Measurements from ENCODE around the gene FXYD3.
"Not testable (repeated sequence)": the region's sequence is repeated elsewhere in the genome, so short reads cannot be mapped to it uniquely, and the experiment has no call there.

Gene FXYD3

GRCh38 chr19:35143231-35143715, 27.6 kb downstream of the FXYD3 start, which contains the start of gene FXYD7:
FXYD7 (plus strand) TSS chr19:35143255; CDS start chr19:35143334, 79 bp downstream.
- DNase-seq: no peak

- DNase-seq: no peak
Measured at GRCh38 chr19:35143818-35144217, 28.2 kb downstream of the FXYD3 start.

GRCh38 chr19:35144259-35144599, 28.6 kb downstream of the FXYD3 start:
- no peak for DNase-seq

DNA sequence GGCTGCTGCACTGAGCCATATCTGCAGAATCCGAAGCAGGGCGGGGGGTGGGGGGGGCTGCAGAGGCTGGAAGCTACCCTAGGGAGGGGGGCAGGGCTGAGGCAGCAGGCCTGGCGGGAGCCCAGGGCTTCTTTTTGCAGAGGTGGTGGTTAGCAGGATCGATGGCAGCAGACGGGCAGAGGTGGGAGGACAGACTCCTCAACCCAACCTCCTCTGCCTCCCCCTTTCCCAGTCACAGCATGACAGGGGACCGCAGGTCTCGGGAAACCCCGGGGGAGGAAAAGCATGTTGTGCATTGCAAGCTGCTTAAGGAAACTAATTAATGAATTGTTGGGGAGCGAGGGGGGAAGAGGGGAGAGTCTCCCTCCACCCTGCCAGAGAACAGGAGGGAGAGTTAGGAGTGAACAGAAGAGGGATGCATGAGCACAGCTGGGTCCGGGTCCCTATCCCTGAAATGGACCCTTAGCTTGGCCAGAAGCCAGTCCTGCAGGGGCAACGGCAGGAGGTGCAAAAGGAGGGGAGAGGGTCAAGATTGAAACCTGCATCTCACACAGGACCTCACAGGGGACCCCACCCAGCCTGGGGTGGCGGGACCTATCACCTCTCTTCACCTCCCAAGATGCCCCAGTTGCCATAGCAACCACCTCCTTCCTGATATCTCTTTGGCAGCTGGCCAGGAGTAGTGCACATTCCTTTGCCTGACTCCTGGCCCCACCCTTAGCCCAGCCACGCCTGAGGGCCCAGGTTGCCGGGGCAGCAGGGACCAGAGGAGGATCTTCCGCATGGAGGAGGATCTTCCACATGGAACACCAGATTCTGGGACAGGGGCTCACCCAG, 29.2 kb downstream of the FXYD3 start:
- peak in 3 of 5 donors; percentile 25 to 27 (median 25) for DNase-seq

- DNase-seq: no peak
Measured at GRCh38 chr19:35146746-35147459, 31.3 kb downstream of the FXYD3 start.

DNA sequence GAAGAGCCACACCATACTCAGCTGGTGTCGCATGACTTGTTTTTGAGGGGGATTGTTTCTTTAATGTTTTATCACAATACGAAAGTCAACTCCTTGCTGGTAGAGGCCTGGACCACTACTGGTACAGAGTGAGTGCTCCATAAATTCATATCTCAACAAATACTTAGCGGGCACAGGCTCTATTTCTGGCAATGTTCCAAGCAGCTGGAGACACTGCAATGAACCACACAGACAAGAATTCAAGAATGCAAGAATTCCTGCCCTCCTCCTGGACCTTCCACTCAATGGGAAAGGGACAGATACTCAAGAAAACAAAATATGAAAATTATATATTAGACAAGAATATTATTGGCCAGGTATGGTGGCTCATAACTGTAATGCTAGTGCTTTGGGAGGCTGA, 33.8 kb downstream of the FXYD3 start:
- no peak for DNase-seq

GRCh38 chr19:35150445-35150844, 34.8 kb downstream of the FXYD3 start:
- DNase-seq: no peak

DNA sequence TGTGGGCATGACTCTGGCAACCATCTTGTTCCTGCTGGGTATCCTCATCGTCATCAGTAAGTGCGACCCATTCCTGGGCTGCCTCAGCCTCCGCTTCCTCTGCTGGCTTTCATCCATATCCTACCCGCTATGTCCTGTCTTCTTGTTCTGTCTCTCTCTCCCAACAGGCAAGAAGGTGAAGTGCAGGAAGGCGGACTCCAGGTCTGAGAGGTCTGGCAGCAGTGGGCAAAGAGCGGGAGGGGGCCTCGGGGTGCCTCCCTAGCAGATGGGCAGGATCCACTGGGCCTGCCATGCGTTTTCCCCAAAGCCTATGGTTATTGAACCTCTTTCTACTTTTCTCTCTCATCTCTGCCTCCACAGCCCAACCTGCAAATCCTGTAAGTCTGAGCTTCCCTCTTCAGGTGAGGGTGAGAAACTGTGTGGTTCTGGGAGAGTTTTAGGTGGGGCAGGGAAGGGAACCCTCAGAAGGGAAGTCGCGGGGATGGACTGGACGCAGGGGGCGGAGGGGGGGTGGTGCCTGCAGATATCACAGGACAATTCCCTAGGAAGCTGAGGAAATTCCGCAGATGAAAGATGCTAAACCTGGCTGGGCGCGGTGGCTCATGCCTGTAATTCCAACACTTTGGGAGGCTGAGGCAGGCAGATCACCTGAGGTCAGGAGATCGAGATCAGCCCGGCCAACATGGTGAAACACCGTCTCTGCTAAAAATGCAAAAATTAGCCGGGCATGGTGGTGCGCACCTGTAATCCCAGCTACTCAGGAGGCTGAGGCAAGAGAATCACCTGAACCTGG, 35.8 kb downstream of the FXYD3 start:
- DNase-seq: no peak

DNA sequence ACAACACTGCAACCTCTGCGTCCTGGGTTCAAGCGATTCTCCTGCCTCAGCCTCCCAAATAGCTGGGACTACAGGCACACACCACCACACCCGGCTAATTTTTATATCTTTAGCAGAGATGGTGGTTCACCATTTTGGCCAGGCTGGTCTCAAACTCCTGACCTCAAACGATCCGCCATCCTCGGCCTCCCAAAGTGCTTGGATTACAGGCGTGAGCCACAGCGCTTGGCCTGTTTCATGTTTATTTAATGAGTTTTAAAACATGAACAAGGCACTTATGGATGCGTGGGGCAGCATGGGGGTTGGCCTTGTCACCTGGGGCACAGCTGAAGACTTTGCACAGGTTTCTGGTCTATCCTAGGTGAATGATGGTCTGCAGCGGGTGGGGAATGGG, 37.5 kb downstream of the FXYD3 start:
- not testable (repeated sequence) for DNase-seq

DNA sequence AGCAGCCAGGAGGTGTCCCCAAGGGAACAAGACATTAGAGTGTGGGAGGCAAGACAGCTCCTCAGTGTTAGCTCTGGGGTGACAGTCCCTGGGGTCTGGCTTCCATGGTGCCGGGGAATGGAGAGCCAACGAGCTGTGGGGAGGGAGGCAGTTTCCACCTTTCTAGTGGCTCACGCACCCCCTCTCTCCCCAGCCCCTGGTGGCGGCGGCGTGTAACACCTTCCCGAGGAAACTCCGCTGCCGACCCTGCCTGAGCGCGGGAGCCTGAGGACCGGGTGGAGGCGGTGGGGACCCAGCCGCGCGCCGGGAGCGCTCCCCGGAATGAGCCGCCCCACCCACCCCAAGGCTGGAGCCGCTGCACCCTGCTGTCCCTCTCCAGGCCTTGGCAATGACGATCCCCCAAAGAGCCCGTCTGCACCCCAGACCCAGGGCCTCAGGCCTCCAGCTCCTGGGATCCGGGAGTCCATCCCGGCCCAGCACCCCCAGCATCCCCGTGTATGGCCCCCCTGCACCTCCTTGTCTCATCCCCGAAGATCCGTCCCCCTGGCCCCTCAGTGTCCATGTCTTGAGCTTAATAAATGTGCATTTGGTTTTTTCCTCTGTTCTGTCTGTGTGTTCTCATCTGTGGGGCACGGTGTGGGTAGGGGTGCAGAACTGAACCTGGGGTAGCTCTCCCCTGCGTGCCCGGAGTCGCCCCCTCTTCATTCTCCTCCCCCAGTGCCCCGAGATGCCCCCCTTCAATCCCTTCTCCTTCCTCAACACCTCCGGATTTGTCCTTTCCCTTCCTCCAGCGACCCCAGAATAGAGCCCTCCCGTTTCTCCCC, 38.3 kb downstream of the FXYD3 start:
- peak; percentile 47 to 74 (median 62) for DNase-seq

DNA sequence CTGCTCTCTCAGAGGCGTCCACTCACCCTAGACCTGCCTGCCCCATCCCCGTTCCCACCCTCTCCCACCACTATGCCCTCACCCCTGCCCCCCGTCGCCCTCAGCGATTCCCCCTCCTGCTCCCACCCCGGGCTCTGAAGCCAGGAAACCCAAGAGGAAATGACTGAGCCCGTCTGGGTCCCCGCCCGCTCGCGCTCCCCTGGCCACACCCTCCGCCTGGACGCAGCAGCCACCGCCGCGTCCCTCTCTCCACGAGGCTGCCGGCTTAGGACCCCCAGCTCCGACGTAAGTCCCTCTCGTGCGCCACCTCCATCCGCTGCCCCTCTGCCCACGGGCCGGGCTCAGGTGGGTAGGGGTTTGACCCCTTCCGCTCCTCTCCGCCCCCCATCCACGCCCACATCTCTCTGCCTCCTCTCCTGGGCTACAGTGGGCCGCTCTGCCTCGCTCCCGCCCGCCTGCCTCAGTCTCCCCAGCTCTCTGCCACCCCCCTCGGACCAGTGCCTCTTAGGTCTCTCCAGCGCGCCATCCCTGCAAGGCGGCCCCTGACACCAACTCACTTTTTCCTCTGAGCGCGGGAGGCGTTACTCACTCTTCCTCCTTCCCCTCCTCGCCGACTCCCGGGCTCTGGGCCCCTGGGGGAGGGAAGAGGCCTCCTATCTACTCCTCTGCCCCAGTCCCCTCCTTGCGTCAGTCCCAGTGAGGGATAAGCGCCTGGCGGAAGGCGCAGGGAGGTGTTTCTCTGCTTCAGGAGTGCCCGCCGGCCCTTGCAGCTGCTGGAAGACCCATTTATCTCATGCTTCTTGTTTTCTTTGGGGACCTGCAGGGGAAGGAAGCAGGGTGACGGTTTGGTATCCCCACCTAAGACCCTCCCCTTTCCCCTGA, 39.1 kb downstream of the FXYD3 start, which contains the start of gene FXYD5:
TSS of gene FXYD5 (plus strand) at position 211 of the 882 bp plus-strand sequence. CDS start 816 bp downstream, outside the sequence.
- DNase-seq: peak; percentile 45 to 67 (median 62)

DNA sequence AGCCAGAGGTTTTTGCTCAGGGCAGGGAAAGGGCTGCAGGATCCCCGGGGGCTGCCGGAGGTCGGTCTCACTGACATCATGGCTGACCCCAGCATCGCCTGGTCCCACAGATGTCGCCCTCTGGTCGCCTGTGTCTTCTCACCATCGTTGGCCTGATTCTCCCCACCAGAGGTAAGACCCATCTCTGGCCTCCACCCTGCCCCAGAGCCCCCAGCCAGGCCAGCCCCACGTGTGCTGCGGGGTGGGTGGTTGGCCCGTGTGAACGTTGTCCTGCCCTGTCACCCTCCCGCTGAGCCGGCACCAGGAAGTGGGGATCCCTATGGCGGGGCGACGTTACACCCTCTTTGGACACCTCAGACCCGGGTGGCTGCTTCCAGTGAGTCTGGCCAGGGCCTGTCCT, 39.8 kb downstream of the FXYD3 start:
- peak in 1 of 5 donors; percentile 31 for DNase-seq

- DNase-seq: no peak
Measured at GRCh38 chr19:35155981-35156672, 40.5 kb downstream of the FXYD3 start.

DNA sequence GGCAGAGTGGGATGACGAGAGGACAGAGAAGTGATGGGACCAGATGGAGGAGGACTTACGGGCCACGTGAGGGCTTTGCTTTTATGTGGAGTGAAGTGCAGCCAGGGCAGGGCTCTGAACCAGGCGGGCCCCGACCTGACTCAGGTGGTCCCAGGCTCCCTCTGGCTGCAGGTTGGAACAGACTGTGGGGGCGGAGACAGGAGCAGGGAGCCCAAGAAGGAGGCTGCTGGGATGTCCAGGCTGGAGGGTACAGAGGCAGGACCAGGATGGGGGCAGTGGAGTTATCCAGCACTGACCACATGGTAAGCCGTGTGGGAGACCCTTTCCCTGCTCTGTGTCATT, 41.0 kb downstream of the FXYD3 start:
- no peak for DNase-seq

DNA sequence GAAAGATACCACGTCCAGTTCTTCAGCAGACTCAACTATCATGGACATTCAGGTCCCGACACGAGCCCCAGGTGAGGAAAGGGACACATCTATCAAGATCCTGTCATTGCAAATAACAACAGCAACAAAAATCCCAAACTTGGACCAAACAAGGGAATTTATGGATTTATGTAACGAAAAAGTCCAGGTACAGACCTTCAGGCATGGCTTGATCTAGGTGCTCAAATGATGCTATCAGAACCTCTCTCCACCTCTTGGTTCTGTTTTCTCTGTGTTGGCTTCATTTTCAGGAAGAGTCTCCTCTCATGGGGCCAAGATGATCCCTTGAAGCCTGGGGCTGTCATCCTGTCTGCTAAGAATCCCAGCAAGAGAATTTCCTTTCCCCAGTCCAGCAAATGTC, 41.8 kb downstream of the FXYD3 start:
- DNase-seq: no peak

DNA sequence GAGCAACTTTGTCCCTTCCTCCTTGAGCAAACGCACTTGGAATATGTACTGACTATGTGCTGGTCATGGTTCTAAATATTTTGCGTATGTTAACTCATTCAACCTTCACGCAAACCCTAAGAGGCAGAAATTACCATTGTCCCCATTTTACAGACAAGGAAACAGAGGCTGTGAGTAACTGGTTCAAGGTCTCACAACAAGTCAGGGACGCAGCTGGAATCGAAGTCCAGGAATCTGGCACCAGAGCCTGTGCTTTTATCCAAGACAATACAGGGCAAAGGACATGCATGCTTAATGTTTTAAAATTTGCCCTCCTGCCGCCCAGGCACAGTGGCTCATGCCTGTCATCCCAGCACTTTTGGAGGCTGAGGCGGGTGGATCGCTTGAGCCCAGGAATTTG, 44.0 kb downstream of the FXYD3 start:
- no peak for DNase-seq

- no peak for DNase-seq
Measured at GRCh38 chr19:35160629-35161433, 45.2 kb downstream of the FXYD3 start.

DNA sequence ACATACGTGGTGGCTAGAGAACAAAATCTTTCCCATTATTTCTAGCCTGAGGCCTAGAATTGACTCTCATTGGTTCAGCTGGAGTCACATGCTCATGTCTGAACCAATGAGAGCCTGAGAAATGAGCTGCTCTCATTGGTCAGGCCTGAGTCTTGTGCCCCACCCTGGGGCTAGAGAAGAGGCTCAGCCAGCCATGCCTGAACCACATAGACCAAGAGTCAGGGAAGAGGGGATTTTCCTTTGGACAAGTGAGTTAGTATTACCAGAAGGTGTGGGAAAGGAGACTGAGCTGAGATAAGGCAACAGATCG, 45.8 kb downstream of the FXYD3 start:
- no peak for DNase-seq

- DNase-seq: no peak
Measured at GRCh38 chr19:35162471-35163326, 47.1 kb downstream of the FXYD3 start.

All from T-helper 1 cell (primary cell).